Ecto neural progenitor cell (in vitro differentiated cells): ENCODE measurements around the gene NUDT15.

Experiments used
- DNase-seq: peaks from one replicate; pipeline ENCODE4 v3.0.0-alpha.2; 2018; ENCODE audit warnings: low spot score

NUDT15 gene

GRCh38 chr13:48037346-48038173, at the start of gene NUDT15:
NUDT15 (plus strand) TSS chr13:48037726; CDS start chr13:48037747, 21 bp downstream.
- peak; percentile 95 for DNase-seq

- no peak for DNase-seq
Measured at GRCh38 chr13:47990427-47990826, 47.1 kb upstream of the NUDT15 start.

- DNase-seq = no peak
Measured at GRCh38 chr13:47990920-47991466, 46.5 kb upstream of the NUDT15 start.

GRCh38 chr13:47991859-47992258, 45.7 kb upstream of the NUDT15 start:
- DNase-seq = no peak

GRCh38 chr13:47997384-47997783, 40.1 kb upstream of the NUDT15 start:
- DNase-seq = no peak

- DNase-seq = no peak
Measured at GRCh38 chr13:47999973-48000372, 37.6 kb upstream of the NUDT15 start.

GRCh38 chr13:48000559-48001113, 36.9 kb upstream of the NUDT15 start:
- DNase-seq = no peak

GRCh38 chr13:48001114-48001881, 36.2 kb upstream of the NUDT15 start, which contains the start of gene SUCLA2:
SUCLA2 (minus strand) TSS chr13:48001273; CDS start chr13:48001269, 4 bp downstream.
- DNase-seq = peak; percentile 95

- peak; percentile 49 for DNase-seq
Measured at GRCh38 chr13:48001999-48002398, 35.5 kb upstream of the NUDT15 start.

GRCh38 chr13:48004201-48004600, 33.3 kb upstream of the NUDT15 start:
- DNase-seq = no peak

- DNase-seq = no peak
Measured at GRCh38 chr13:48006396-48006795, 31.1 kb upstream of the NUDT15 start.

GRCh38 chr13:48009284-48009683, 28.2 kb upstream of the NUDT15 start:
- no peak for DNase-seq

GRCh38 chr13:48010698-48011097, 26.8 kb upstream of the NUDT15 start:
- DNase-seq = no peak

- DNase-seq = no peak
Measured at GRCh38 chr13:48012668-48013067, 24.9 kb upstream of the NUDT15 start.

- no peak for DNase-seq
Measured at GRCh38 chr13:48014359-48014758, 23.2 kb upstream of the NUDT15 start.

GRCh38 chr13:48018637-48019036, 18.9 kb upstream of the NUDT15 start:
- no peak for DNase-seq

GRCh38 chr13:48019796-48020195, 17.7 kb upstream of the NUDT15 start:
- DNase-seq = no peak

GRCh38 chr13:48028066-48028465, 9.5 kb upstream of the NUDT15 start:
- DNase-seq = no peak

GRCh38 chr13:48029859-48030258, 7.7 kb upstream of the NUDT15 start:
- no peak for DNase-seq

GRCh38 chr13:48038761-48039160, 1.2 kb downstream of the NUDT15 start:
- DNase-seq = no peak

GRCh38 chr13:48040049-48040448, 2.5 kb downstream of the NUDT15 start:
- DNase-seq = no peak

- DNase-seq = no peak
Measured at GRCh38 chr13:48040896-48041295, 3.4 kb downstream of the NUDT15 start.

- DNase-seq = no peak
Measured at GRCh38 chr13:48042894-48043293, 5.4 kb downstream of the NUDT15 start.
